Stimulated activated effector memory CD8-positive, alpha-beta T cell treated with anti-CD3 and anti-CD28 coated beads, Interleukin-12 subunit alpha, Interleukin-12 subunit beta, amount 100 ng/mL, for 72 hours (primary cell): ENCODE data around the gene APH1B.
A peak's percentile ranks its signal among the peaks of the same experiment; 100 is the strongest.

Experiments
- ATAC-seq: fragments of 150-1000 bp; cut with Tn5 transposase; 2 replicates; pipeline ENCODE4 v1.10.0; 2021
- DNase-seq, 2 donors: peaks; one replicate each; pipeline ENCODE4 v3.0.0; 2021 to 2022; ENCODE audit warnings: low spot score in 2 of 2
- H3K27ac Mint-ChIP-seq: one replicate; pipeline ENCODE4 v1.8.0; 2022; ENCODE audit warnings: mild to moderate bottlenecking, mixed read lengths
- H3K36me3 Mint-ChIP-seq: one replicate; pipeline ENCODE4 v1.8.0; 2022; ENCODE audit warnings: mild to moderate bottlenecking, mixed read lengths
- H3K4me1 Mint-ChIP-seq: one replicate; pipeline ENCODE4 v1.8.0; 2022; ENCODE audit warnings: mixed read lengths
- H3K4me3 Mint-ChIP-seq: one replicate; pipeline ENCODE4 v1.8.0; 2022; ENCODE audit warnings: mild to moderate bottlenecking, mixed read lengths
- H3K9me3 Mint-ChIP-seq: one replicate; pipeline ENCODE4 v1.8.0; 2022; ENCODE audit warnings: mixed read lengths

APH1B gene

DNA sequence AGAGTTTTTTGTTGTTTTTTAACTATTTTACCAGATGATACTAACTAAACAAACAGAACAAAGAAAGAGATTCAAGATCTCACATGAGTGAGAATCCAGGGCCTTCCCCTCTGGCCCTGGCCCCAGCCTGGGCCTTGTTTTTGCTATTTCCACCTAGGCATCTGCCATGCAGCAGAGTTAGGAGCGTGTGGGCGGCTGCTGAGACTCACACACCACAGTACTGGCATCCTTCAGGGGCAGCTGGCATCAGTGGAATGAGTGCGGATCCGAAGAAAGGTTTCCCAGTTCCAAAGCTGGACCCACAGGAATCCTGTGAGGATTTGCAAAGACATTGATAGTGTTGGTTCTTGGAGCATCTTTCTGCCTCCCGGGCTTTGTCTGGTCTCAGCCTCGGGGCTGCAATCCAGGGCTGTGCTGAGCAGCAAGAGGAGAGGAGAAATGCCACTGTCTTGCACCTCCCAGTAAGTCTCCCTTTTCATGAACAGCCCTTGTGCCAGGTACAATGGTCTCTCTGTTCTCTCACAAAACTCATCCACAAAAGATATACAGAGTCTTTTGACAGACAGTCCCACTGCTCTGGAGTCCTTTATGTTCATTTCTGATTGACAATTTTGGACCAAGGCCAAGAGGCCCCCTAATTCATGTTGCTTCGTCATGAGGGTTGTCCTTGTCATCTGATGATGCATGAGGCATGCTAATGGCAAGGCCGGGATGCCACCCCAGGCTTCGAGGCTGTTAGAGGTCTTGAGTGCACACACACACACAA, 46.6 kb downstream of the APH1B start:
- DNase-seq (no peak), ATAC-seq (no peak)
- H3K4me3 Mint-ChIP-seq = no peak overlapping the region
- no peak overlapping the region for H3K27ac Mint-ChIP-seq
- no peaks in the 10 kb centered on the region for H3K9me3 Mint-ChIP-seq
- no peaks in the 10 kb centered on the region for H3K36me3 Mint-ChIP-seq
- no peaks in the 10 kb centered on the region for H3K4me1 Mint-ChIP-seq

DNA sequence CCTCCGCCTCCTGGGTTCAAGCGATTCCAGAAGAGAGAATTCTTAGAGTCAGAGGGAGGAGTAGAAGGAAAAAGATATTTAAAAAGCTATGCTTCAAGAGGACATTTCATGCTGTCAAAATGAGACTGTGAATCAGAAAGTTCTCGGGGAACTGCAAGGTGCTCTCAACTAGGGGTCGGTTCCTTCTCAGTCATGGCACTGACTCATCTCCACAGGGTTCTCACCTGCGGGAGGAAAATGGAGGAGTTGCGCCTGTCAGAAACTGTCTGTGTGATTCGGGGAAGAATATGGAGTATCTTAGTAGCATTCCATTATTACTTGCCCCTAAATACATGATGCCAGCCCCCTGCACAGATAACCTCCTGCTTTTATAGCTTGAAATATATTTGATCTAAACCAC, 47.4 kb downstream of the APH1B start:
- ATAC-seq (peak; percentile 88), DNase-seq (no peak)
- no peak overlapping the region for H3K27ac Mint-ChIP-seq
- H3K9me3 Mint-ChIP-seq = no peaks in the 10 kb centered on the region
- H3K4me3 Mint-ChIP-seq = no peak overlapping the region
- H3K36me3 Mint-ChIP-seq = no peaks in the 10 kb centered on the region
- no peaks in the 10 kb centered on the region for H3K4me1 Mint-ChIP-seq

DNA sequence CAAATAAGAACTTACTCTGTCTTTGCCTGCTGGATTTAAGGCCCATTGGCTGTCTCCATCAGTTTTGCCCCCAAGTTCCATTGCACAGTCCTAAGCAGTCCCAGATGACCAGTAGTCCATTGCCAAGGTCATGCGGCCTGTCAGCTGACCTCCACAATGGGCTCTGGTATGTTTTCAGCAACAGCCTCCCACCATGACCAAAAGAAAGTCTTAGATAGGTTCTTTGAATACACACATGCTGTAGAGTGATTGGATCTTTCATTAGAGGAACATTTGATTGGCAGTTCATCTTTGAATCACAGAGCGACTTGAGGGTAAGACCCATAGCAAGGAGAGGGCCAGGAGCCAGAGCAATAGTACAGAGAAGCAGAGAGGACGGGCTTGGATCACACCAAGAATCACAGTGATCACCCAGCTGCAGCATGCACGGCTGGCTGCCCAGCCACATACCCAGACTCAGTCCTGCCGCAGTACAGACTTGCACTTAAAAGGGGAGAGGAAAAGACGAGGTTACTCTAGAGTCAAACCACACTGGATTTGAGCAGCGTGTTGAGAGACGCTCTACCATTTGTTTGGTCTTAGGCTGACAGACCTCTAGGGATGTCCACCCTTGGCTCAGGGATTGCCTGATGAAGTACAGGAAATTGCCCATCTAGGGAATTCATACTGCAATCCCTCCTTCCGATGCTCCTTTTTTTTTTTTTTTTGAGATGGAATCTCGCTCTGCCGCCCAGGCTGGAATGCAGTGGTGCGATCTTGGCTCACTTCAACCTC, 50.4 kb downstream of the APH1B start:
- no peaks in the 10 kb centered on the region for H3K9me3 Mint-ChIP-seq
- DNase-seq = no peak
- H3K27ac Mint-ChIP-seq = no peak overlapping the region
- no peak overlapping the region for H3K4me3 Mint-ChIP-seq
- ATAC-seq = no peak
- H3K36me3 Mint-ChIP-seq = no peaks in the 10 kb centered on the region
- peaks cover 10% of the 10 kb centered on the region for H3K4me1 Mint-ChIP-seq

DNA sequence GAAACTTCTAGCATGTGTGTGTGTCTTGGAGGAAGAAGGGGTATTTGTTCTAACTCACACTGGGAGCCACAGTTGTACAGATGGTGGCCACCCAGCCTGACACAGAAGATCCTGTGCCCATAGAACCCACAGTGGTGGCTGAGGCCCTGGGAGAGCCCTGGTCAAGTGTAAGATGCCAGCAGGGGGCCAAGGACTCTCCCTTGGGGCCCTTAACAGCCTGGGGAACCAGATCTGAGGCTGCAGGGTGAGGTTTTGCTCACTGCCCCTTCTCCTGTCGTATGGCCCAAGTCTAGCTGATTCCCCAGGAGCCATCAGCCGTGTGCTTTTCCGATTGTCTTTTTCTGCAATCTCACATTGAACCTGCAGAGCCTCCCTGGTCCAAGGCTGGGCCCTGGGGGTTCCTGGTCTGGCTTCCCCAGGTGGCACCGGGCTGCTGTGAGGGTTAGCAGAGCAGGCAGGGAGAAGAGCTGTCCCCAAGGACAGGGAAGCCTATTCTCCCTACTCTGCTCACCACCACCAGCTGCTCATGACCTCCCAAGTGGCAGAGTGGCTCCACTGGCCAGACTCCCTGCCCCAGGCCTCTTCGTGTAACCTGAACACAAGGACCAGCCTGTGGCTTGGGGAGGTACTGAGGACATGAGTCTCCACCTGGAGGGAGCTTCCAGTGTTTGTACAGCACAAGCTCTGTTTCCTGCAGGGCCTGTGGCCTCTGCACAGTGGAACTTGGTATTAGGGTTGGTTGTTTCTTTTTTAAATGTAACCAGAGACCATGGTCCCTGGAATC, 52.4 kb downstream of the APH1B start:
- no peak overlapping the region for H3K4me3 Mint-ChIP-seq
- H3K27ac Mint-ChIP-seq = no peak overlapping the region
- ATAC-seq = no peak
- H3K36me3 Mint-ChIP-seq = no peaks in the 10 kb centered on the region
- DNase-seq = no peak
- peaks cover 10% of the 10 kb centered on the region for H3K4me1 Mint-ChIP-seq
- H3K9me3 Mint-ChIP-seq = no peaks in the 10 kb centered on the region

DNA sequence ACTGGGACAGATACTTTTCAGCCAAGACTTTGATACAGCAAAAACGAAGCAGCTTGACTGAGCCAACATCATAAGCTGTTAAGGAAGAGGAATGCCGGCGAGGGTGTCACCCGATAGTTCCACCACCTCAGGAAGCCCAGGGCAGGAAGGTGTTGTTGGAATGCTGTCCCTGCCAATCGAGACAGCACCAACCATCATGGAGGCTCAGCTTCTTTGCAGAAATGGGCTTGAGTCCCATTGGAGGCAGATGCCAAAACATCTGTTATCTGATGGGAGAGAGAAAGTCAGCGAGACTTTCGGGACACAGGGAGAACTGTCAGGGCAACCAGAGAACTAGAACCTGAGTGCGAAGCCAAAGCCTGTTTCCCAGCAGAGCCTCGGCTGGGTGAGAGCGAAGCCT, 53.5 kb downstream of the APH1B start:
- Mint-ChIP-seq H3K27ac (peak overlapping the region; percentile 56), H3K4me1 (peaks cover 10% of the 10 kb centered on the region), H3K36me3 (no peaks in the 10 kb centered on the region), H3K4me3 (no peak overlapping the region), H3K9me3 (no peaks in the 10 kb centered on the region)
- ATAC-seq (no peak), DNase-seq (no peak)

DNA sequence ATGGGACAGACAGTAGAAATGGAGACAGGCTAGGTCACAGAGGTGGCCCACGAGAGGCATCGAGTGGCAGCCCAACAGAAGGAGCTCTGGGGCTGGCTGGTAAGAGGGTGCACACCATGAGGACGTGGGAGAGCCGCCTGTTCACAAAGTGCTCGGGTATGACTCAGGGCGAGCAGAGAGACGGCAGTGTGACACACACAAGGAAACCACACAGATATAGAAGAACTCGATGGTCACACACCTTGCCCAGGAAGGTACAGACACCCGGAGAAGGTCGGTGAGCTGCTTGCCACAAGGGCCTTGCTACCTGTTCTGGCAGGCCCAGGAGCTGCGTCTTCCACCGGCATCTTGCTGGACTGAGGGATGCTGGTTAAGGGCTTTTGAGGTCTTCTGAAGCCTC, 54.1 kb downstream of the APH1B start:
- ATAC-seq = peak; percentile 97
- no peaks in the 10 kb centered on the region for H3K9me3 Mint-ChIP-seq
- no peak overlapping the region for H3K4me3 Mint-ChIP-seq
- peak overlapping the region; percentile 56 for H3K27ac Mint-ChIP-seq
- H3K36me3 Mint-ChIP-seq = no peaks in the 10 kb centered on the region
- peaks cover 10% of the 10 kb centered on the region for H3K4me1 Mint-ChIP-seq
- DNase-seq = peak; percentile 17 to 51

DNA sequence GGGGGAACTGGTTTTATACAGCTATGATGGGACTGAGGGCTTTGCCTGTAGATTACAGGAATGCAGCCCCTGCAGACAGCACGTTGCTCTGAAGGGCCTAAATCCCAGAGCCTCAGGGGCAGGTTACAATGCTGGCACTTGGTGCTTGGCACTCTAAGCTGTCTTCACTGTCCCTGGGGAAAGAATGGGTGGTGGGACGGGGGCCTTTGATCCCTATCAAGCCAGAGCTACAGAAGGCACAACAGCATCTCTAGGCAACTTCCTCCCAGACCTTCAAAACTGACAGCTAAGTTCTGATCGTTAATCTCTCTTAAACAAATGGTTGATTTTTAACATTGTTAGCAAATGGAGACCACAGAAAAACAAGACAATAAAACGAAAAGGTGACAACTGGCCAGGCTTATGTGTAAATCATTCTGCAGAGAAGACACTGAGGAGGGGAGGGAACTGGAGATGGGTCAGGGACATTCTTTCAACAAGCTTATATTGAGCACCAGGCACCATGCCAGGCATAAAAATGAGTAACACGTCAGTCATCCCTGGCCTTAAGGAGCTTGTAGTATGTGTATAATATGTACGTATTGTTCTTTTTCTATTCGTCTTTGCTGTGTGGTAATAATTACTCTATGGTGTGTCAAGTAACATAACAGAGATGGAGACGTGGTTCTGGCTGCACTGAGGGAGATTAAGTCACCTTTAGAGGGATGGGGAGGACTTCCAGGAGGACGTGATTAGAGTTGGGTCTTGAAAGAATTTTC, 55.1 kb downstream of the APH1B start:
- Mint-ChIP-seq H3K4me1 (peaks cover 10% of the 10 kb centered on the region), H3K9me3 (no peaks in the 10 kb centered on the region), H3K4me3 (no peak overlapping the region), H3K27ac (no peak overlapping the region), H3K36me3 (no peaks in the 10 kb centered on the region)
- DNase-seq (no peak), ATAC-seq (no peak)

DNA sequence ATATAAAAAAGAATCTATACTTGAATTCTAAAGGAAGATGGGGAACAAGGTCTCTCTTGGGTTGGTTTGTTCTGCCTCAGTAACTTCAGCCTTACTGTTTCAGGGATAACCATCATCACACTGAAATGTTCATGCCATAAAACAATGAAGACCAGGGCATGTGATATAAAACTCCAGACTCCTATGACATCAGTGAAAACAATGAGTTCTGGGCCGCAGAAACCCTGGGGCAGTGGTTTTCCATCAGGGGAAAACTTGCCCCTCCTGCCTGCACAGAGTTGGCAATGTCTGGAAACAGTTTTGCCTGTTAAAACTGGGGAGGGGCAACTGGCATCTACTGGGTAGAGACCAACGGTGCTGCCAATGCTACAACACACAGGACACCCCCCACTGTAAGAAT, 57.4 kb downstream of the APH1B start:
- H3K4me3 Mint-ChIP-seq = no peak overlapping the region
- H3K4me1 Mint-ChIP-seq = peaks cover 10% of the 10 kb centered on the region
- no peaks in the 10 kb centered on the region for H3K9me3 Mint-ChIP-seq
- H3K36me3 Mint-ChIP-seq = no peaks in the 10 kb centered on the region
- no peak for DNase-seq
- H3K27ac Mint-ChIP-seq = no peak overlapping the region
- no peak for ATAC-seq

DNA sequence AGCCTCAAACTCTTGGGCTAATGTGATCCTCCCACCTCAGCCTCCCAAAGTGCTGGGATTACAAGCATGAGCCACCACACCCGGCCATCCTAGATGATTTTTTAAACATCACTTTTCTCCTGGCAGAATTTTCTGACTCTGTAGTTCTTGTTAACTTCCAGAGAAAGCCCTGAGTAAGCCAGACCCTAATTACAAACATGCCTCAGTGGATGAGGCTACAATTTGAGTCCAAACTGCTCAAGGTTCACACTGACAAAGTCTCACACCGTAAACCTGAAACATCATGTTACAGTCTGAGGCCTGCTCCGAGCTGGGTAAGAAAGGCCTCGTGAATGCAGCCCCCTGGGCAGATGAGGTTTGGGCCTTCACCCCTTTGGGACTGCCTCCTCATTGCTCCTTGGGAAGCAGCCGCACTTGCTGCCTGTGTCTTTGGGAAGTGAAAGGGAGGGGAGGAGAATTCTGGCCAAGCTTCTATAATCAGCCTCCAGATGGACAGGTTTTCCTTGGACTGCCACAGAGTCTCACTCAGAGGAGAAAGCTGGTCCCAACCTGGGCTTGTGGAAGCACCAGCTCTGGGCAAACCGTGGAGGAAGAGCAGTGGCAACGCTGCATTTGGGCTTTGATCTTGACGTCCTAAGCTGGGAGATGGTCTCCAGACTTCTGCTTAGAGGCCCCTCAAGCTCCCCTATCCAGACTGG, 58.3 kb downstream of the APH1B start:
- no peaks in the 10 kb centered on the region for H3K9me3 Mint-ChIP-seq
- ATAC-seq = no peak
- H3K4me1 Mint-ChIP-seq = peaks cover 10% of the 10 kb centered on the region
- H3K27ac Mint-ChIP-seq = no peak overlapping the region
- DNase-seq = no peak
- no peaks in the 10 kb centered on the region for H3K36me3 Mint-ChIP-seq
- no peak overlapping the region for H3K4me3 Mint-ChIP-seq

DNA sequence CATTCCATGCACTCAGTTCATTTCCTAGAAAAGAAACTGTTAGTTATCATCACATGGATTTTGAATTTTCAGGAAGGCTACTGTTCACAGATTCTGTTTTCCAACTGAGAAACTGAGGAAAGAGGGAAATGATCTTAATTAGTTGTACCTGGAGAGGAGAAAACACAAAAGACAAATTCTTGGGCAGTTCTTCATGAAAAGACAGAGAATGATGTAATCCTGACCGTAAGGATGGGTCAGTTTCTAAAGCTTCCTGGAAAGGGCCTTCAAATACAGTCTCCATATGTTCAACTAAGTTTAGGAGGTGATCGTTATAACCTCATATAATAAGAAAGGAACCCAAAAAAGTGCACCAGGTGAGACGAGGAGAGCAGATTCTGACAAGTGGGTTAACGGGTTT, 59.6 kb downstream of the APH1B start:
- H3K4me1 Mint-ChIP-seq = no peaks in the 10 kb centered on the region
- DNase-seq (no peak), ATAC-seq (no peak)
- H3K36me3 Mint-ChIP-seq = no peaks in the 10 kb centered on the region
- no peak overlapping the region for H3K4me3 Mint-ChIP-seq
- no peaks in the 10 kb centered on the region for H3K9me3 Mint-ChIP-seq
- H3K27ac Mint-ChIP-seq = no peak overlapping the region

DNA sequence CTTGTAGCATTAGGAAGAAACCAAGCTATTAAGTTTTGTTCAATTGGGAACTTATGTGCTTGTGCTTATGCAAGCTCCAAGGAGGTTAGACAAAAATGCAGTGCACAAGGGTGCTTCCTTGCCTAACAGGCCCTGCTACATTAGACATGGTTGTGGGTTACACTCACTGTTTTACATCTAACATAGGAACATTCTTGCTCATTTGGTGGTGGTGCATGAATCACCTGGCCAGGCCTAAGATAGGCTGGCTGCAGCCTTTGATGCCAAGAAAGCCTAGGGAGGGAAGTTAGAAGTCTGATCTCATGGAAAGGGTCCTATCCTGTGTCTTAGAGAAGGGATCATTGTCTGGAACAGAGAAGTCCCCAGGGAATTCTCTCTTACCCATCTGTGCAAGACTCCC, 60.8 kb downstream of the APH1B start:
- Mint-ChIP-seq H3K27ac (no peak overlapping the region), H3K9me3 (no peaks in the 10 kb centered on the region), H3K4me3 (no peak overlapping the region), H3K36me3 (no peaks in the 10 kb centered on the region), H3K4me1 (no peaks in the 10 kb centered on the region)
- peak; percentile 76 for ATAC-seq
- DNase-seq = no peak

DNA sequence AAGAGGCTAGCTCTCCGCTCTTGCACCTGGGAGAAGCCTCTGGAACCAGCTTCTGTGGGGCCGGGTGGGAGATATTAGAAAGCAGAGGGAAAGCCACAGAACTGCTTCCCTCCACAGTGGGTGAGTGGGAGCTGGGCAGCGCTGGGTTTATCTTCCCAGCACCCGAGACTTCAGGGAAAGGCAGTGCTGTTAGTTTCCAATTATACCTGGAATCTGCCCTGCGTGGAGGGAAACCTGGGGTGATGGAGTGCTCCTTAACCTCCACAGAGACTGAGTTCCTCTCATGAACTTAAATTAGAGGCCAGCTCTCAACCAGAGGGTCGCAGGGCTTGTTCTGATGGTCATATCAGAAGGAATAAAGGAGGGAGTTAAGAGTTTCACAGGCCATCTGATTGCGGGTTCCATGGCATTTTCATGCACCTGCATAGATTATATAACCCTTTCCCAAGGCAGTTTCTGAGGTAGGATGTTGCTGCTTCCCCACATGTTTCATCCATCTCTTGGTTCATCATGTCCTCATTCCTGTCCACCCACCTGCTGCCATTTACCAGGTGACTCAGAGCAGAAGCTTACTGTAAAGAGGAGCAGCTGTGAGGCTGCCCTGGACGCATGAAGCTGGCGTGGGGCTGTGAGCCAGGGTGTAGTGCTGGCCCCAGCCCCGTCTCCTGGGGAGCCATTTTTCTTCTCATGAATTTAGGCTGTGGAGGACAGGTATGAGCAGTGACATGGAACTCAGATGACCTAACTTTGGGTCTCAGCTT, 61.8 kb downstream of the APH1B start:
- Mint-ChIP-seq H3K4me3 (no peak overlapping the region), H3K4me1 (no peaks in the 10 kb centered on the region), H3K9me3 (no peaks in the 10 kb centered on the region), H3K27ac (no peak overlapping the region), H3K36me3 (no peaks in the 10 kb centered on the region)
- ATAC-seq (no peak), DNase-seq (no peak)

DNA sequence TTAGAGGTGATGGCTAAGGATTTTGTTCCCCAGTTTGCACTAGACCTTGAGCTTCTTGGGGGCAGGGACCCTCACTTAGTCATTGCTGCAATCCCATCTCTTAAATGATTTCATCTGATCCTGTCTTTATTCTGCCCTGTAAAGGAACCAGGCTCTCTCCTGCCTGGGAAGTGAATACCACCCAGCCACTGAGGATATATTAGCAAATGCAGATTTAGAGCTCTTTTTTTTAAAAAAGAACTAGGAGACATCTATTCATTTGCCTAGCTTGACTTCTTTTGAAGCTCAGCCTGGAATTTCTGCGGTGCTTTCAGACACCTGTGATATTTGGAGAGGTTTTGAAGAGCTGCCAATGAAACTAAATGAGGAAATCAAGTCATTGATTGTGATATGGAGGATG, 62.4 kb downstream of the APH1B start:
- ATAC-seq (no peak), DNase-seq (no peak)
- H3K4me3 Mint-ChIP-seq = no peak overlapping the region
- no peaks in the 10 kb centered on the region for H3K4me1 Mint-ChIP-seq
- H3K9me3 Mint-ChIP-seq = no peaks in the 10 kb centered on the region
- H3K36me3 Mint-ChIP-seq = no peaks in the 10 kb centered on the region
- H3K27ac Mint-ChIP-seq = no peak overlapping the region

DNA sequence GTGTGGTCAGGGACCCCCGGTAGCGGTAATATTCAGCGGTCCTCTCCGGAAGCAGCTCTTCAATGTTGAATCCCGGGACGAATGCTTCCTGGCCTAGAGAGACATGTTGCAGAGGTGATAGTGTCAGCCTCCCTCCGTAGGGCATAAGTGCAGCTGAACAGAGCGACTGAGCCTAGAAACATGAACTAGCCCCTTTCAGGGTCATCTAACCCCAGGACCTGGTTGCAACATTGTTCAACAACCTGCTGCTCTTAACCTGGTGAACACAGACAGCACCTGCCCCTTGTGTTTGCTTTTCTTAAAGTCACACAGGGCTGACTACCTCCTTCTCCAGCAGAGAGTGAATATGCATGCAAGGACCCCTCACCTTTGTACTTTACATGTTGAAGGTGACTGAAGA, 62.9 kb downstream of the APH1B start:
- no peak for DNase-seq
- Mint-ChIP-seq H3K9me3 (no peaks in the 10 kb centered on the region), H3K27ac (no peak overlapping the region), H3K4me1 (no peaks in the 10 kb centered on the region), H3K36me3 (no peaks in the 10 kb centered on the region), H3K4me3 (no peak overlapping the region)
- ATAC-seq = no peak
